SH-SY5Y (cell line): ENCODE results near the gene ARHGDIA.

Experiments
- GATA2 ChIP-seq: IDR thresholded peaks from 2 replicates; pipeline ENCODE4 v1.6.1; 2011; ENCODE audit warnings: mild to moderate bottlenecking, low read depth, low read length
- GATA3 ChIP-seq: IDR thresholded peaks from 2 replicates; pipeline ENCODE4 v1.6.1; 2011; ENCODE audit warnings: low read depth, mild to moderate bottlenecking, low read length, moderate library complexity

GRCh38 chr17:81906476-81907218 lies 35.5 kb upstream of the ARHGDIA start:
- TF ChIP-seq GATA3 (no peak), GATA2 (no peak)
